ENCODE data around the gene PVALB. TPM values are rescaled to one million over a fixed set of nuclear protein-coding genes. Genes with fewer than 3 reads are reported as not detected.

The PVALB gene
- polyA plus RNA-seq, 3 donors: 0.65 TPM; not detected in 2

GRCh38 chr22:36798674-36799066 is 18.2 kb downstream of the PVALB start:
- no peak for DNase-seq
- peaks cover 8 to 26% (median 13%) of the 10 kb centered on the region in 3 donors for H3K27me3 Mint-ChIP-seq (ENCODE audit: low read depth in 3 of 3)
- WGBS (ENCODE audit: insufficient coverage): 97% methylated on average over 10 of the region's 11 CpGs

DNA sequence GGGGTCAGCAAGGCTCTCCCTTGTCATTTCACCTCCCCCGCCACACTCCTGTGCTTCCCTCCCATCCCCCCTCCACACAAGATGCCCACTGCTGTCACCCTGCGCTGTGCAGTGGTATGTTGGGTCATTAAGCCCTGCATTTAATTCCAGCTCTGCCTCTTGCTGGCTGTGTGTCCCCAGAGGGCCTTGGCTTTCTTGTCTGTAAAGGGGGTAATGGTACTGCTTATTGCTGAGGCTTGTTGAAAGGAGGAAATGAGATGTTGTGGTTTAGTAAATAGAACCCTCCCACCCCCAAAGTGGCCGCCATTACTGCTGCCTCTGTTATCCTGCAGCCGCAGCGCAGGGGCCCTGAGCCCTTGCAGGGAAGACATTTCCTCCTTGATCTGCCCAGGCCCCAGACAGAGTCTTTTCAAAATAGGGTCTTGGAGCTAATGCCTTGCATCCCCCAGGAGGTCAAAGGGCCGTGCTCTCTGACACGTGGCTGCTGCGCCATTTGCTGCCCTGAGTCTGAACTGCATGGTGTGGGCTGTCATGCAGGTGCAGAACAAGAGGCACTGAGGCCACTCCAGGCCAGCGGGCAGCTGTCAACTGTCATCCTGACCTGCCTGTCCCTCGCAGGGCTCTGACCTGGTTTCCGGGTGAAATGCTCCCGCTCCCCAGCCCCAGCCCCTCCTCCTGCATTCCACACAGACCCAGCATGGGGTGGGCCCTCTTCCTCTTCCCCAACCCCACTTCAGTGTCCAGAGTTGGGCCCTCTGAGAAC is 18.7 kb downstream of the PVALB start:
- no peaks in the 10 kb centered on the region for H3K9me3 ChIP-seq (replicated peaks in 1 of 2; ENCODE audit: control insufficient read depth in 1 of 2, insufficient read depth in 1 of 2, low read length in 2 of 2)
- 78% methylated on average over 10 of the region's 12 CpGs for WGBS (ENCODE audit: insufficient coverage)
- Mint-ChIP-seq H3K27ac (no peak overlapping the region), H3K4me3 (no peak overlapping the region), H3K4me1 (peaks cover 4% of the 10 kb centered on the region), H3K36me3 (no peaks in the 10 kb centered on the region), H3K9me3 (no peaks in the 10 kb centered on the region), H3K27me3 (ENCODE audit: low read depth in 3 of 3) (peaks cover 10 to 23% (median 11%) of the 10 kb centered on the region in 3 donors)
- intact Hi-C loops (cut with micrococcal nuclease): no loop called here
- no peak overlapping the region for H3K4me3 ChIP-seq (replicated peaks in 1 of 3; ENCODE audit: low read depth in 2 of 3, low read length in 3 of 3)
- H3K36me3 ChIP-seq (replicated peaks in 1 of 2; ENCODE audit: control insufficient read depth in 1 of 2, insufficient read depth in 2 of 2, low read length in 2 of 2): no peaks in the 10 kb centered on the region
- H3K27ac ChIP-seq (ENCODE audit: low read depth in 1 of 2, low read length in 2 of 2): no peak overlapping the region
- no peak overlapping the region for H3K9ac ChIP-seq (ENCODE audit: insufficient read depth, low read length, poor library complexity, severe bottlenecking)
- no peaks in the 10 kb centered on the region for H4K20me1 ChIP-seq (ENCODE audit: insufficient read depth, low read length)
- TF ChIP-seq, protein P1, sequence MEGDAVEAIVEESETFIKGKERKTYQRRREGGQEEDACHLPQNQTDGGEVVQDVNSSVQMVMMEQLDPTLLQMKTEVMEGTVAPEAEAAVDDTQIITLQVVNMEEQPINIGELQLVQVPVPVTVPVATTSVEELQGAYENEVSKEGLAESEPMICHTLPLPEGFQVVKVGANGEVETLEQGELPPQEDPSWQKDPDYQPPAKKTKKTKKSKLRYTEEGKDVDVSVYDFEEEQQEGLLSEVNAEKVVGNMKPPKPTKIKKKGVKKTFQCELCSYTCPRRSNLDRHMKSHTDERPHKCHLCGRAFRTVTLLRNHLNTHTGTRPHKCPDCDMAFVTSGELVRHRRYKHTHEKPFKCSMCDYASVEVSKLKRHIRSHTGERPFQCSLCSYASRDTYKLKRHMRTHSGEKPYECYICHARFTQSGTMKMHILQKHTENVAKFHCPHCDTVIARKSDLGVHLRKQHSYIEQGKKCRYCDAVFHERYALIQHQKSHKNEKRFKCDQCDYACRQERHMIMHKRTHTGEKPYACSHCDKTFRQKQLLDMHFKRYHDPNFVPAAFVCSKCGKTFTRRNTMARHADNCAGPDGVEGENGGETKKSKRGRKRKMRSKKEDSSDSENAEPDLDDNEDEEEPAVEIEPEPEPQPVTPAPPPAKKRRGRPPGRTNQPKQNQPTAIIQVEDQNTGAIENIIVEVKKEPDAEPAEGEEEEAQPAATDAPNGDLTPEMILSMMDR (IDR thresholded peaks at IDR 0.05): no peak
- DNase-seq: no peak
- H2AFZ ChIP-seq (ENCODE audit: insufficient read depth, low read depth, low read length, poor library complexity, severe bottlenecking): no peak overlapping the region
- peaks cover 0 to 3% of the 10 kb centered on the region in 2 donors for H3K4me1 ChIP-seq (ENCODE audit: control insufficient read depth in 1 of 2, insufficient read depth in 2 of 2, low read length in 2 of 2)
- no peak overlapping the region for H3K4me2 ChIP-seq (replicated peaks; ENCODE audit: extremely low read depth, low read length, poor library complexity, severe bottlenecking)
- no peaks in the 10 kb centered on the region for H3K79me2 ChIP-seq (ENCODE audit: insufficient read depth, low read length)
- H3K27me3 ChIP-seq (ENCODE audit: control insufficient read depth in 2 of 2, insufficient read depth in 2 of 2, low read length in 2 of 2): peaks cover 0 to 3% of the 10 kb centered on the region in 2 donors

More at GRCh38 chr22:36798674-36799066, 18.2 kb downstream of the PVALB start:
- Histone ChIP-seq H2AFZ (ENCODE audit: insufficient read depth, low read depth, low read length, poor library complexity, severe bottlenecking) (no peak overlapping the region), H3K27ac (ENCODE audit: low read depth in 1 of 2, low read length in 2 of 2) (no peak overlapping the region), H3K4me2 (replicated peaks; ENCODE audit: extremely low read depth, low read length, poor library complexity, severe bottlenecking) (no peak overlapping the region), H3K9ac (ENCODE audit: insufficient read depth, low read length, poor library complexity, severe bottlenecking) (no peak overlapping the region), H4K20me1 (ENCODE audit: insufficient read depth, low read length) (no peaks in the 10 kb centered on the region), H3K4me3 (replicated peaks in 1 of 3; ENCODE audit: low read depth in 2 of 3, low read length in 3 of 3) (no peak overlapping the region), H3K79me2 (ENCODE audit: insufficient read depth, low read length) (no peaks in the 10 kb centered on the region), H3K27me3 (ENCODE audit: control insufficient read depth in 2 of 2, insufficient read depth in 2 of 2, low read length in 2 of 2) (peaks cover 0 to 7% of the 10 kb centered on the region in 2 donors), H3K36me3 (replicated peaks in 1 of 2; ENCODE audit: control insufficient read depth in 1 of 2, insufficient read depth in 2 of 2, low read length in 2 of 2) (no peaks in the 10 kb centered on the region), H3K9me3 (replicated peaks in 1 of 2; ENCODE audit: control insufficient read depth in 1 of 2, insufficient read depth in 1 of 2, low read length in 2 of 2) (no peaks in the 10 kb centered on the region), H3K4me1 (ENCODE audit: control insufficient read depth in 1 of 2, insufficient read depth in 2 of 2, low read length in 2 of 2) (peaks cover 0 to 3% of the 10 kb centered on the region in 2 donors)
- peaks cover 4% of the 10 kb centered on the region for H3K4me1 Mint-ChIP-seq
- H3K4me3 Mint-ChIP-seq: no peak overlapping the region
- intact Hi-C loops (cut with micrococcal nuclease): no loop called here
- H3K36me3 Mint-ChIP-seq: no peaks in the 10 kb centered on the region
- no peak overlapping the region for H3K27ac Mint-ChIP-seq
- no peaks in the 10 kb centered on the region for H3K9me3 Mint-ChIP-seq
- TF ChIP-seq, protein P1 (IDR thresholded peaks at IDR 0.05): no peak

All from CD14-positive monocyte (primary cell).